ENCODE results near the gene ADAMTSL3.

The ADAMTSL3 gene

GRCh38 chr15:83913034-83913632, 259.2 kb downstream of the ADAMTSL3 start:
- TF ChIP-seq REST (IDR thresholded peaks at IDR 0.05; ENCODE audit: insufficient read depth in 1 of 2, low read depth in 2 of 2, low read length in 2 of 2) (no peak), FOXP2 (optimal IDR thresholded peaks at IDR 0.05; ENCODE audit: borderline replicate concordance, extremely low read depth, extremely low read length, insufficient read depth) (no peak), POLR2AphosphoS5 (IDR thresholded peaks at IDR 0.05; ENCODE audit: low read depth, low read length) (no peak), SIN3A (IDR thresholded peaks at IDR 0.05; ENCODE audit: borderline replicate concordance, insufficient read depth, low read length) (no peak)

- TF ChIP-seq POLR2AphosphoS5 (IDR thresholded peaks at IDR 0.05; ENCODE audit: low read depth, low read length) (no peak), FOXP2 (optimal IDR thresholded peaks at IDR 0.05; ENCODE audit: borderline replicate concordance, extremely low read depth, extremely low read length, insufficient read depth) (no peak), TAF1 (IDR thresholded peaks at IDR 0.05; ENCODE audit: borderline replicate concordance, insufficient read depth, low read length) (no peak), REST (IDR thresholded peaks at IDR 0.05; ENCODE audit: insufficient read depth in 1 of 2, low read depth in 2 of 2, low read length in 2 of 2) (no peak), SIN3A (IDR thresholded peaks at IDR 0.05; ENCODE audit: borderline replicate concordance, insufficient read depth, low read length) (no peak)
Observed at GRCh38 chr15:83914906-83915305, 261.0 kb downstream of the ADAMTSL3 start.

GRCh38 chr15:83917432-83917831, 263.5 kb downstream of the ADAMTSL3 start:
- TF ChIP-seq FOXP2 (optimal IDR thresholded peaks at IDR 0.05; ENCODE audit: borderline replicate concordance, extremely low read depth, extremely low read length, insufficient read depth), result no peak
- no peak for TF ChIP-seq TAF1 (IDR thresholded peaks at IDR 0.05; ENCODE audit: borderline replicate concordance, insufficient read depth, low read length)
- no peak for TF ChIP-seq POLR2AphosphoS5 (IDR thresholded peaks at IDR 0.05; ENCODE audit: low read depth, low read length)
- no peak for TF ChIP-seq SIN3A (IDR thresholded peaks at IDR 0.05; ENCODE audit: borderline replicate concordance, insufficient read depth, low read length)
- no peak for TF ChIP-seq REST (IDR thresholded peaks at IDR 0.05; ENCODE audit: insufficient read depth in 1 of 2, low read depth in 2 of 2, low read length in 2 of 2)

GRCh38 chr15:83918011-83918410, 264.1 kb downstream of the ADAMTSL3 start:
- no peak for TF ChIP-seq TAF1 (IDR thresholded peaks at IDR 0.05; ENCODE audit: borderline replicate concordance, insufficient read depth, low read length)
- no peak for TF ChIP-seq REST (IDR thresholded peaks at IDR 0.05; ENCODE audit: insufficient read depth in 1 of 2, low read depth in 2 of 2, low read length in 2 of 2)
- no peak for TF ChIP-seq POLR2AphosphoS5 (IDR thresholded peaks at IDR 0.05; ENCODE audit: low read depth, low read length)
- no peak for TF ChIP-seq FOXP2 (optimal IDR thresholded peaks at IDR 0.05; ENCODE audit: borderline replicate concordance, extremely low read depth, extremely low read length, insufficient read depth)
- no peak for TF ChIP-seq SIN3A (IDR thresholded peaks at IDR 0.05; ENCODE audit: borderline replicate concordance, insufficient read depth, low read length)

Measured in PFSK-1 (cell line).